HepG2 (cell line): Measurements from ENCODE around the gene NDUFAF3. TPM values are rescaled to one million over a fixed set of nuclear protein-coding genes. Genes with fewer than 3 reads are reported as not detected.

ENCODE experiments used
- ARID2 ChIP-seq: sonication (generic); formaldehyde crosslinking; IDR thresholded peaks from 2 replicates; pipeline ENCODE4 v1.8.1; 2022; ENCODE audit warnings: mild to moderate bottlenecking, missing genetic modification reagents, borderline replicate concordance
- ATF7-NPFF ChIP-seq: sonication (generic); formaldehyde crosslinking; IDR thresholded peaks from 2 replicates; pipeline ENCODE4 v1.8.1; 2023; ENCODE audit warnings: mild to moderate bottlenecking, low read depth, missing genetic modification reagents, moderate library complexity
- CCAR2 ChIP-seq: fragments of 200-400 bp; formaldehyde crosslinking; optimal IDR thresholded peaks from 2 replicates; pipeline ENCODE3; 2018; ENCODE audit warnings: low read depth, mild to moderate bottlenecking, low read length, moderate library complexity
- CHCHD3 ChIP-seq: sonication (generic); formaldehyde crosslinking; IDR thresholded peaks from 2 replicates; pipeline ENCODE4 v1.8.0; 2022; ENCODE audit warnings: mild to moderate bottlenecking, missing genetic modification reagents, moderate library complexity
- HNRNPK ChIP-seq: fragments of 200-400 bp; formaldehyde crosslinking; IDR thresholded peaks from 2 replicates; pipeline ENCODE4 v1.6.1; 2018; ENCODE audit warnings: low read length, low read depth, moderate library complexity, mild to moderate bottlenecking; ENCODE audit not compliant: poor library complexity, severe bottlenecking
- IRX3 ChIP-seq: sonication (generic); formaldehyde crosslinking; IDR thresholded peaks from 2 replicates; pipeline ENCODE4 v1.8.1; 2023; ENCODE audit warnings: mild to moderate bottlenecking, low read depth, missing genetic modification reagents, borderline replicate concordance
- MTF1 ChIP-seq: sonication (generic); formaldehyde crosslinking; IDR thresholded peaks from 2 replicates; pipeline ENCODE4 v1.5.0; 2020; ENCODE audit warnings: missing genetic modification reagents
- ONECUT2 ChIP-seq: sonication (generic); formaldehyde crosslinking; IDR thresholded peaks from 2 replicates; pipeline ENCODE4 v1.4.0; 2020; ENCODE audit warnings: missing genetic modification reagents
- PATZ1 ChIP-seq: sonication (generic); formaldehyde crosslinking; IDR thresholded peaks from 2 replicates; pipeline ENCODE4 v1.4.0; 2020; ENCODE audit warnings: missing genetic modification reagents
- SNAPC4 ChIP-seq: sonication (generic); formaldehyde crosslinking; IDR thresholded peaks from 2 replicates; pipeline ENCODE4 v1.4.0; 2020; ENCODE audit warnings: mild to moderate bottlenecking, missing genetic modification reagents
- SP1 ChIP-seq, 2 experiments: fragments of 450-650 bp in 1 of 2; sonication (generic) in 1 of 2; formaldehyde crosslinking in 1 of 2; IDR thresholded peaks; 2 replicates each; pipeline versions ENCODE4 v1.4.0 to v1.6.1; 2016 to 2020; ENCODE audit warnings: missing genetic modification reagents in 1 of 2
- SP4 ChIP-seq: sonication (generic); formaldehyde crosslinking; IDR thresholded peaks from 2 replicates; pipeline ENCODE4 v1.8.1; 2023; ENCODE audit warnings: mild to moderate bottlenecking, missing genetic modification reagents
- TMF1 ChIP-seq: sonication (generic); formaldehyde crosslinking; IDR thresholded peaks from 2 replicates; pipeline ENCODE4 v1.8.1; 2022; ENCODE audit warnings: low read depth, missing genetic modification reagents
- ZBTB21 ChIP-seq: sonication (generic); formaldehyde crosslinking; IDR thresholded peaks from 2 replicates; pipeline ENCODE4 v1.4.0; 2020; ENCODE audit warnings: missing genetic modification reagents
- ZNF143 ChIP-seq: sonication (generic); formaldehyde crosslinking; IDR thresholded peaks from 2 replicates; pipeline ENCODE4 v1.4.0; 2020; ENCODE audit warnings: missing genetic modification reagents
- ZNF224 ChIP-seq: sonication (generic); formaldehyde crosslinking; IDR thresholded peaks from 2 replicates; pipeline ENCODE4 v1.5.0; 2020; ENCODE audit warnings: mild to moderate bottlenecking, missing genetic modification reagents
- ZNF383 ChIP-seq: sonication (generic); formaldehyde crosslinking; IDR thresholded peaks from 2 replicates; pipeline ENCODE4 v1.4.0; 2020; ENCODE audit warnings: missing genetic modification reagents, mild to moderate bottlenecking, borderline replicate concordance
- ZNF446 ChIP-seq: sonication (generic); formaldehyde crosslinking; IDR thresholded peaks from 2 replicates; pipeline ENCODE4 v1.5.0; 2020; ENCODE audit warnings: mild to moderate bottlenecking, missing genetic modification reagents
- ZNF580 ChIP-seq: IDR thresholded peaks from 2 replicates; pipeline ENCODE4 v1.6.1; 2016; ENCODE audit warnings: low read depth, borderline replicate concordance
- ZNF589 ChIP-seq: sonication (generic); formaldehyde crosslinking; conservative IDR thresholded peaks from 2 replicates; pipeline ENCODE4 v1.8.0; 2022; ENCODE audit warnings: mild to moderate bottlenecking, moderate library complexity, missing genetic modification reagents
- ZNF747 ChIP-seq: sonication (generic); formaldehyde crosslinking; IDR thresholded peaks from 2 replicates; pipeline ENCODE4 v1.8.1; 2023; ENCODE audit warnings: missing genetic modification reagents, mild to moderate bottlenecking, borderline replicate concordance
- polyA plus RNA-seq, 8 experiments: library from polyadenylated mRNA; depleted of rRNA in 3 of 8; stranded (reverse) in 7 of 8; unstranded in 1 of 8; fragments of >200 nt; fragmentation: Illumina TruSeq in 4 of 8; extraction: Trizol in 4 of 8; gene quantifications; 2 replicates each; pipeline versions ENCODE4 v1.2.1 to v1.2.3, GENCODE V29; 2011 to 2016; ENCODE audit warnings: low read depth in 4 of 8, missing spikeins in 1 of 8, mixed read lengths in 1 of 8; ENCODE audit not compliant: insufficient read depth in 1 of 8
- total RNA-seq, 5 experiments: library from RNA; depleted of rRNA; stranded (reverse); fragments of >200 nt; fragmentation: Illumina TruSeq; extraction: Trizol; gene quantifications; 2 replicates each; pipeline ENCODE4 v1.2.3, GENCODE V29; 2016; ENCODE audit warnings: low read depth in 1 of 5

NDUFAF3 gene
- total and polyA plus RNA-seq, 2 of the 13 experiments (the other 11 are each of a cell fraction or from before 2014, with no cell fraction given): 39.0 to 50.0 TPM

DNA sequence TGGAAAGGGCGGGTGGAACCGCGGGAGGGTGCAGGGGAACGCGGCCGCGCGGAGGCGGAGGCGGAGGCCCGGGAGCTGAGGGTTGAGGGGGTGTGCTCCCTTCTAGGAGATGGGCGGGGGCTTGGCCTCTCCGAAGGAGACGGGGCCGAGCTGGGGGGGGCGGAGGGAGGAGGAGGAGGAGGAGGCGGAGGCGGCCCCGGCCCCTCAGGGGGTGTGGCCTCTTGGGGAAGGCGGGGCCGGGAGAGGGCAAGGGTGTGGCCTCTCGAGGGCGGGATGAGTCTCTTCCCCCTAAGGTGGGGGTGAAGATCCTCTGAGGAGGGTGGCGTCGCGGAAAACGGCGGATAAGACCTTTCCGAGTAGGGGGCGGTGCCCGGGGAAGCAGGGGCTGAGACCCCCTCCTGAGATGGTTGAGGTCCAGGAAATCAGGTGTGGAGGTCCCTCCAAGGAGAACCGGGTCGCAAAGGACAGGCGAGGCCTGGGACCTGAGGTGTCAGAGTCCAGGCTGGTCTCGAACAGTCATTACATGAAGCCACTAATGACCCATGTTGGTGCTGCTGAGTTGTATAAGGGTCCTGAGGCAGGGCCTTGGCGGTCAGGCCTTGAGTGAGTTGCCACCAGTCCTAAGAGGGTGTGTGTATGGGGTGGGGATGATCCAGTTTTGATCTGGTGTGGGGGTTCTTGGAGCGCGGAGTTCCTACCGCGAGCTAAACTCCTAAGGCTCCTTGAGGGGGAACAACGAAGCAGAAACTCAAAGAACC lies 14.0 kb upstream of the NDUFAF3 start (continued):
- TF ChIP-seq SNAPC4: no peak
- TF ChIP-seq ARID2 (CRISPR knock-in tag): 0 out of 2 replicates have a peak, but pooled peaks have one; percentile 0
- TF ChIP-seq CHCHD3 (CRISPR knock-in tag): 0 out of 2 replicates have a peak, but pooled peaks have one; percentile 24
- TF ChIP-seq ZNF580 (CRISPR knock-in tag): 0 out of 2 replicates have a peak, but pooled peaks have one; percentile 19
- TF ChIP-seq ZNF224 (CRISPR knock-in tag): no peak
- TF ChIP-seq CCAR2: no peak
- no peak for TF ChIP-seq MTF1 (CRISPR knock-in tag)
- TF ChIP-seq ONECUT2 (CRISPR knock-in tag): no peak
- TF ChIP-seq ZNF446 (CRISPR knock-in tag): no peak
- TF ChIP-seq ZBTB21 (CRISPR knock-in tag): no peak
- peak; percentile 11; the same call in 1 of the 2 replicates for TF ChIP-seq ATF7-NPFF
- peak; percentile 49; the same call in 1 of the 2 replicates for TF ChIP-seq SP4
- TF ChIP-seq PATZ1 (CRISPR knock-in tag): peak; percentile 64; the same call in 1 of the 2 replicates
- TF ChIP-seq SP1 (IDR thresholded peaks at IDR 0.05): no peak
- TF ChIP-seq SP1 (CRISPR knock-in tag; IDR thresholded peaks at IDR 0.05): 0 out of 2 replicates have a peak, but pooled peaks have one; percentile 32
- 0 out of 2 replicates have a peak, but pooled peaks have one; percentile 9 for TF ChIP-seq ZNF383 (CRISPR knock-in tag)
- TF ChIP-seq IRX3: 0 out of 2 replicates have a peak, but pooled peaks have one; percentile 48
- no peak for TF ChIP-seq ZNF747 (CRISPR knock-in tag)
- TF ChIP-seq HNRNPK: peak; percentile 42
- TF ChIP-seq ZNF589 (CRISPR knock-in tag): 0 out of 2 replicates have a peak, but pooled peaks have one; percentile 5
- no peak; the same call in 1 of the 2 replicates for TF ChIP-seq TMF1
- no peak for TF ChIP-seq ZNF143 (CRISPR knock-in tag)
